Mucosa of rectum (tissue), 2 donors: ENCODE data around the gene STARD5.

Source experiments
- H3K27ac ChIP-seq, 2 donors: one replicate each; pipeline ENCODE4 v1.7.0; 2013; ENCODE audit warnings: inconsistent platforms in 2 of 2, low read depth in 2 of 2, low read length in 2 of 2
- H3K27me3 ChIP-seq, 2 donors: one replicate each; pipeline ENCODE4 v1.7.0; 2013; ENCODE audit warnings: low read length in 2 of 2; ENCODE audit not compliant: control insufficient read depth in 2 of 2, insufficient read depth in 2 of 2
- H3K36me3 ChIP-seq, 2 donors: one replicate each; pipeline ENCODE4 v1.7.0; 2013; ENCODE audit warnings: low read length in 2 of 2; ENCODE audit not compliant: control insufficient read depth in 2 of 2, insufficient read depth in 2 of 2
- H3K4me1 ChIP-seq, 2 donors: one replicate each; pipeline ENCODE4 v1.7.0; 2013; ENCODE audit warnings: low read length in 2 of 2, mild to moderate bottlenecking in 1 of 2; ENCODE audit not compliant: control insufficient read depth in 2 of 2, insufficient read depth in 2 of 2
- H3K4me3 ChIP-seq, 2 donors: one replicate each; pipeline ENCODE4 v1.7.0; 2013; ENCODE audit warnings: low read length in 2 of 2
- H3K9ac ChIP-seq, 2 donors: one replicate each; pipeline ENCODE4 v1.7.0; 2013; ENCODE audit warnings: low read length in 2 of 2, low read depth in 1 of 2, mild to moderate bottlenecking in 1 of 2
- H3K9me3 ChIP-seq, 2 donors: one replicate each; pipeline ENCODE4 v1.7.0; 2013; ENCODE audit warnings: low read length in 2 of 2; ENCODE audit not compliant: control insufficient read depth in 2 of 2
- donor health status: healthy.
- donor health status: Normal muscosa, but diverticular disease.

The STARD5 gene

DNA sequence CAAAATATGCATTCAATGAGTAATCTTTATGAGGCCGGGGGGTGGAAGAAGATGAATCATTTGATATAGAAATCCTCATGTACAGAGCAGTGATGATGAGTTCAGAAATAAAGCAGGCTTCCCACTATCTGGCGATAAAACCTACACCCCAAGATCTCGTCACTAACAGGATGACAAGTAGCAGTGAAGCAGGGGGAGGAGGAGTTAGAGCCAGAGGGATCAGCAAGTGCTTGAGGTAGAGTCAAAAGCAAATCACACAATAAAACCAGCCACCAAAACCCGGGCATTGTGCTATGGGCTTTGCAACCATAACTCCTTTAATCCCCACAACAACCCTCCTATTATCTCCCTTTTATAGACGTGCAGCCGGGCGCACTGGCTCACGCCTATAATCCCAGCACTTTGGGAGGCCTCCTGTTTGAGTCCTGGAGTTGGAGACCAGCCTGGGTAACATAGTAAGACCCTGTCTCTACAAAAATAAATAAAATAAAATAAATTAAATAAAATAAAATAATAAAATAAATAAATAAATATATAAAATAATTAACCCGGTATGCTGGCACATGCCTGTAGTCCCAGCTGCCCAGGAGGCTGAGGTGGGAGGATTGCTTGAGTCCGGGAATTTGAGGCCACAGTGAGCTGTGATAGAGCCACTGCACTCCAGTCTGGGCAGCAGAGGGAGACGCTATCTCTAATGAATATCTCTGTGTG is 53.0 kb downstream of the STARD5 start:
- Histone ChIP-seq H3K9ac (no peak overlapping the region), H3K36me3 (no peaks in the 10 kb centered on the region), H3K9me3 (no peaks in the 10 kb centered on the region), H3K27ac (no peak overlapping the region), H3K4me3 (no peak overlapping the region), H3K27me3 (no peaks in the 10 kb centered on the region), H3K4me1 (peaks cover 5 to 6% of the 10 kb centered on the region in 2 donors)

DNA sequence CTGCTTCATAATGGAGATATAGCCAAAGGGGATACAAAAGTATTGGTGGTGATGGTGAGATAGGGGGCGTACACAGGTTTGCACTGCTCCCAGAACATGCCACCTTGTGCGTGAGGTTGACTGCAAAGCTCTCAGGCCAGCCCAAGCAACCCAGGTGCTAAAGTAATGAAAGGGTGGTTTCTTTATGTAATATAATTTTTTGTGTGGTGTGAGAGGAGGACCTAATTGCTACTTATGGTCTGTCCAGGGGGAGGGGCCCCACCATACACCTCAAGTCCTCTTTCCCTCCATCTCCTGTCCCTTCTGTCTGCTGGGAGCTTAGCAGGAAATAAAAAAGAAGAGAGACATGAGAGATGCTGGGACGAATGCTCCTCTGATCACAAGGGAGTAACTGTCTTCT is 53.8 kb downstream of the STARD5 start:
- Histone ChIP-seq H3K36me3 (no peaks in the 10 kb centered on the region), H3K4me1 (peaks cover 7 to 8% of the 10 kb centered on the region in 2 donors), H3K27ac (no peak overlapping the region), H3K27me3 (no peaks in the 10 kb centered on the region), H3K9ac (no peak overlapping the region), H3K9me3 (no peaks in the 10 kb centered on the region), H3K4me3 (no peak overlapping the region)

DNA sequence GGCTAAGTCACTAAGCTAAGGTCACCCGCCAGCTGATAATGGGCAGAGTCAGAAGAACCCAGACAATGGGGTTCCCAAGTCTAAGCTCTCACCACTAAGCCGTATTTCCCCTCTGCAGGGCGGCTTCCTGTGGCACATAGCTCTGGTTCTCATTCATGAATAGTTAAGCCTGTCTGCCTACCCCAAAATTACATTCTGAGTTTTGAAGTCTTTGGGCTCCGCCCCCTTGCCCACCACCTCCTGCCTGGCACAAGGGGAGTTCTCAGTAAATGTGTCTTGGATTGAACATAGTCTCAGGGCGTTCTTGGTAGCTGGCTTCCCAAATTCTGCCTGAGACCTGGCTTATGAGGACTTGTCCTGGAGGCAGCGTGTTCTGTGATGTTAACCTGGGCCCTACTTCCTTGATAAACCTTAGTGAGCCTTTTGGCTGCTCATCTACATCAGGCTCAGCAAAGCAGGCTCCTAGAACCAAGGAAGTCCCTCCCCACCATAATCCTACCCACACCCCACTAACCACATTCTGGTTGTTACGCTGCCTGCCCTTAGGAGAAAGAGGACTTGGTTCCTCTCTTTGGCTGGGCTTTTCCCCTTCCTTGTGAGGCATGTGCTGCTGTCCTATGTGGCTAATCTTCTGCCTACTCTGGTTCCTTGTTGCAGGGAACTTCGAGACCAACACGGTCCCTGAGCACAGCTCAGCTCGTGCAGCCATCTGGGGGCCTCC is 54.9 kb downstream of the STARD5 start:
- H3K4me3 ChIP-seq = no peak overlapping the region
- no peak overlapping the region for H3K9ac ChIP-seq
- peaks cover 7 to 9% of the 10 kb centered on the region in 2 donors for H3K4me1 ChIP-seq
- H3K9me3 ChIP-seq = no peaks in the 10 kb centered on the region
- no peaks in the 10 kb centered on the region for H3K36me3 ChIP-seq
- no peaks in the 10 kb centered on the region for H3K27me3 ChIP-seq
- H3K27ac ChIP-seq = no peak overlapping the region

DNA sequence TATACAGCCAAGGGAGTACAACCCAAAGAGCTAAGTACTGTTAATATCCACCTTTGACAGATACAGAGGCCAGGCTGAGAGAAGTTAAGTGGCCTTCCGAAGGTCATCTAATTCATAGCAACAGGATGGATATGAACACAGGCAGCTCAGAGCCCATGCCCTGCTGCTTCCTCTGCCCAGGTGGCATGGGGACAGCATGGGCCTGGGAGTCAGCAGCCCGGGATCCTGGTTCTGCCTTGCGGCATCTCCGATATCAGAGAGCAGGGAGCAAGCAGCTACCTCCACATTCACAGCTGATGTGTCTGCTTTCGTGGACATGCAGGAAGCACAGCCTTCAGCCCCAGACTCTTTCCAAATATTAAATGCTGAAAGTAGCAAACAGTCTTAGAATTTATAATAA is 55.6 kb downstream of the STARD5 start:
- Histone ChIP-seq H3K27ac (no peak overlapping the region), H3K9ac (no peak overlapping the region), H3K36me3 (no peaks in the 10 kb centered on the region), H3K27me3 (no peaks in the 10 kb centered on the region), H3K4me3 (no peak overlapping the region), H3K9me3 (no peaks in the 10 kb centered on the region), H3K4me1 (peaks cover 7 to 9% of the 10 kb centered on the region in 2 donors)

DNA sequence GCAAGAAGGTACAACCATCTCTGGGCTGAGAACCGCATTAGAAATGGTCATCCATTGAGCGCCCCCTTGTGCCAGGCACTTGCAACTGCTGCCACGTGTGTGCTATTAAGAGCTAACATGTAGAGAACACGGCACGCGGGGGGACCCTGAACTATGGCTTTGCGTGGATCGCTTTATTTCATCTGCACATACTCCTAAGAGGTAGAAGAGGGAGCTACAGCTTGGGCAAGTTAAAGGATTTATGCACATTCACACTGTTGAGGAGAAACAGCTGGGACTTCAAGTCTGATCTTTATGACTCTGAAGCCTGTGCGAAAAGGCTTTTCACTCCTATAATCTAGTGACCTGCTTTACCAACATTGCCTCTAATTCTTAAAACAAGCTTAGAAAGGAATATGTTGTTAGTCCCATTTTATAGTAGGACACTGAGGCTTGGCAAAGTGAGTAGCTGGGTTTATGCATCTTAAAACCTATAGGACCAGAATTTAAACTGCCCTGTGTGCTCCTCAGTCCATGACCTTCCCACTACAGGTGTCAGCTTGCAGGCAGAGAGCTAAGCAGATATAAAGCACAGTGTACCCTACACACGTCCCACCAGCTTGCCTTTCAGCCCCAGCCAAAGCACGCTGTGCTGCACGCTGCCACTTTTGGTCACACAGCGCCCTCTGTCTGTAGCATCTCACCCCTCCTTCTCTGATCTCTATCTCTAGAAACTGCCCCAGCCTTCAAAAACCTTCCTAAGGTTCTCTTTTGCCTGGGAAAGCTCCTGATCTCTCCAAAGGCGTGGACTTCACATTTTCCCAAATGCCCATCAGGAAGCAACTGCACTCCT is 57.8 kb downstream of the STARD5 start:
- Histone ChIP-seq H3K27ac (no peak overlapping the region), H3K9ac (no peak overlapping the region), H3K4me3 (peak overlapping the region in 1 of 2 donors; percentile 39), H3K27me3 (peaks cover 0 to 2% of the 10 kb centered on the region in 2 donors), H3K9me3 (no peaks in the 10 kb centered on the region), H3K4me1 (peaks cover 7 to 9% of the 10 kb centered on the region in 2 donors), H3K36me3 (no peaks in the 10 kb centered on the region)

DNA sequence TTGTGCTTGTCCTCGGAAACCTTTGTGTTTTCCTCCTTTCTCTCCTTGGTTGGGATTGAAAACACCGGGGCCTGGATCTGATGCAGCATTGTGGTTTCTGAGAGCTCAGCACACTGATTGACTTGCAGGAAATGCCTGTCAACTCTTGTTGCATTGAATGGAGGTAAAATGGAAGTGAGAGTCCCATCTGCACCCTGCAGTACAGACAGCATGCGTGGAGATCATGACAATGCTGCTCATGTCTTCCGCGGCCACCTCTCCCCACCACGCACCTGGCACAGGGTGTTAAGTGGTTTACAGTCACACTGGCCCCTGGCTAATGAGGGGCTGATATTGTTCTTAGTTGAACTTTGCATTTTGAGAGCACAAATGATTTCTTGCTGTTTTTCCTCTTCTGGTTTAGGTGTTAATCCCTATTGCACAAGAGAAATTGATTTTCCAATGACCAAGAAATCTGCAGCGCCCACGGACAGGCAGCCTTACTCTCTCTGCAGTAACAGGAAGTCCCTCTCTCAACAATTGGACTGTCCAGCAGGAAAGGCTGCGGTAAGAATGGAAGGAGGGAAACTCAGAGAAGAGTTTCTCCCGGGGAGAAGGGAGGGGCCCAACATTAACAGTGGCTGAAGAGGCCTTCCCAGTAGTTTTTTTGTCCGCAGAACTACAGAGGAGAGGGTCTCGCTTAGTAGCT is 58.5 kb downstream of the STARD5 start:
- Histone ChIP-seq H3K9ac (no peak overlapping the region), H3K4me3 (peak overlapping the region in 1 of 2 donors; percentile 39), H3K27ac (no peak overlapping the region)

DNA sequence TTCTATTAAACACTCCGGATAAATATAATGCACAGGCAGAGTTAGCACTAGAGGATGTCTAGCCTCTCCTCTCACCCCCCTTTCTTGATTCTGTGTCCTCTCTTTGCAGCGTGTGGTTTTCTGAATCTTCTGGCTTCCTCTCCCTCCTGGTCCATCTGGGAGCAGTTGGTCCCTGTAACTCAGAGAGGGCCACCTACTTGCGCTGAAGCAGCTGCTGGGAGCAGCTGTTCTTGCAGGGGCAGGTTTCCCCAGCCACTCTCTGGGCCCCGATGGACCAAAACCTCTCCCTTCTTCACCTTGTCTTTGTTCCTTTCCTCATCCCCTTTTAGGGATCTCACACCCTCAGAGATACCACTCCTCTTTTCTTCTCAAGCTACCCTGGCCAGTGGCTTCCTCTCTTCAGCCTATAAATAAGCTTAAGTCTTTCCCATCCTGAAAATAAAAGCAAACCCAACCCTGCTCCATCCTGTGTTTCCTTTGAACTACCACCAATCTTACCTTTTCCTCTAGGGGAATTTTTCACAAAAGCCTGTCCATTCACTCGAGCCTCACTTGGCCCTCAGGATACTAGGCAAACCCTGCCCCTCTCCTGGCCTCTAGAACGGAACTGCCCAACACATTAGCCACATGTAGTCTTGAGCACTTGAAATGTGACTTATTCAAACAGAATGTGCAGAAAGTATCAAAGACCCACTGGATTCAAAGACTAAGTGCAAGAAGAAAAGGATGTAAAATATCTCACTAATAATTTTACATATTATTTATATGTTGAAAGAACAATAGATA is 59.7 kb downstream of the STARD5 start:
- no peak overlapping the region for H3K27ac ChIP-seq

More for the DNA sequence above, 58.5 kb downstream of the STARD5 start:
- Histone ChIP-seq H3K4me1 (peaks cover 7 to 9% of the 10 kb centered on the region in 2 donors), H3K9me3 (no peaks in the 10 kb centered on the region), H3K36me3 (no peaks in the 10 kb centered on the region), H3K27me3 (peaks cover 0 to 2% of the 10 kb centered on the region in 2 donors)

DNA sequence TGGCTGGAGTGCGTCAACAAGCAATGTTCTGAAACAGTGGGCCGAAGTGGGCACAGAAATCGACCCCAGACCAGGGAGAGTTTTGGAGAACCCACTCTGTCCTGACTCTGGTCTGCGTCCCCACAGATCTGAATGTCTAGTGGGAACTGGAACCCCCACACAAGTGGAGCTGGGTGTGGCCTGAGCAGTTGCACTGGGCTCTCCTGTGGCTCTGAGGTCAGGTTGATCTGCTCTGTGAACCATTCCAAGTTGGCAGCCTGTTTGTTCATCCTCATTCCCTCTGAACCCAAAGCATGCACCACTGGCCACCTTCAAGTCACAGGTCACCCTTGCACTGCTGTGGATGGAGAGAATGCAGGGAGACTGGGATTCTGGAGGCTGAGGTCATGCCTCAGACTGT is 60.5 kb downstream of the STARD5 start:
- peaks cover 0 to 2% of the 10 kb centered on the region in 2 donors for H3K27me3 ChIP-seq
- no peak overlapping the region for H3K9ac ChIP-seq
- H3K4me1 ChIP-seq = peaks cover 7 to 9% of the 10 kb centered on the region in 2 donors
- H3K9me3 ChIP-seq = no peaks in the 10 kb centered on the region
- H3K36me3 ChIP-seq = no peaks in the 10 kb centered on the region
- H3K4me3 ChIP-seq = no peak overlapping the region
- no peak overlapping the region for H3K27ac ChIP-seq

More for the DNA sequence above, 59.7 kb downstream of the STARD5 start:
- H3K27me3 ChIP-seq = peaks cover 0 to 2% of the 10 kb centered on the region in 2 donors
- no peaks in the 10 kb centered on the region for H3K9me3 ChIP-seq
- H3K36me3 ChIP-seq = no peaks in the 10 kb centered on the region
- no peak overlapping the region for H3K9ac ChIP-seq
- no peak overlapping the region for H3K4me3 ChIP-seq
- H3K4me1 ChIP-seq = peaks cover 7 to 9% of the 10 kb centered on the region in 2 donors

DNA sequence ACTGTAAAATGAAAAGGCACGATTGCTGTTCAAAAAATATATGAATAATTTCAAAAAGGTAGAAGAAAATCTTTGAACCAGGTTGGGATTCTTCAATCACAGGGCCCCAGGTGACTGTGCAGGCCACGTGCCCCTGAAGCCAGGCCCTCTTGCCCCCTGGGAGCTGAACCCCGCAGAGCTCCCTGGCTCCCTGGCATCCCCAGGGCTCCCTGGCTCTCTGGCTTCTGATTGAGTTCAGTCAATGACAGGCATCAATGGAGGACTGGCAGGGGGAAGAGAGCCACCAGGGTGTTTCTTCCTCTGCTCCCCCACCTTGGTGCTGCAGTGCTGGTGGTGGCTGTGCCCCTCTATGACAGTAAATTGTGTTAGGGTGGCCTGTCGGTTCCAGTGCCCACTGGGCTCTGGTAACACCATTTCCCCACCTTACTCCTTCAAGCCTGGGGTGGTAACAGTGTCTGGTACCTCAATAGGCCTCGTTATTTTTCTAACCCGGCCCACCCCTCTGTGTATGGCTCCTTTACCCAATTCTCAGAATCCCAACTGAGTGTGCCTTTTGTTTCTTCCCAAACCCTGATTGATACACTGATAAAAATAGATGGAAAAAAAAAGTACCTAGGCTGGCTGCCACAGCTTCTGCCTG is 62.6 kb downstream of the STARD5 start:
- H3K4me3 ChIP-seq = no peak overlapping the region
- no peak overlapping the region for H3K9ac ChIP-seq
- H3K36me3 ChIP-seq = no peaks in the 10 kb centered on the region
- H3K27me3 ChIP-seq = peaks cover 0 to 2% of the 10 kb centered on the region in 2 donors
- H3K27ac ChIP-seq = no peak overlapping the region
- peaks cover 6 to 9% of the 10 kb centered on the region in 2 donors for H3K4me1 ChIP-seq
- H3K9me3 ChIP-seq = no peaks in the 10 kb centered on the region
